HCT116 (cell line): ENCODE measurements around the gene TRAPPC12. TPM values are rescaled to one million over a fixed set of nuclear protein-coding genes. Genes with fewer than 3 reads are reported as not detected.
"Not testable (repeated sequence)": the region's sequence is repeated elsewhere in the genome, so short reads cannot be mapped to it uniquely, and the experiment has no call there.

Experiments
- ATAC-seq: fragments of 200-7000 bp; cut with Tn5 transposase; 2 replicates; pipeline ENCODE4 v1.9.1; 2020; ENCODE audit warnings: mild to moderate bottlenecking, moderate library complexity
- BruUV-seq: library from RNA; stranded (reverse); fragments of 400-500 nt; replicated peaks from 2 replicates; lab custom pipeline; 2021; lab: Mats Ljungman, UMichigan
- CTCF ChIA-PET: fragments of 300-600 bp; sonication (Branson Sonifier 250); formaldehyde crosslinking; loops from one replicate; lab custom pipeline; 2021; ENCODE audit warnings: antibody characterized with exemption; lab: Charles Lee
- POLR2A ChIA-PET: fragments of 300-600, 350-600 bp; sonication (Branson Sonifier 250); formaldehyde crosslinking; loops from one replicate; lab custom pipeline; 2021; ENCODE audit warnings: antibody characterized with exemption; lab: Charles Lee
- RAD21 ChIA-PET, 2 experiments: fragments of 300-600 bp; sonication (Branson Sonifier 250); formaldehyde crosslinking; loops; one replicate each; lab custom pipeline; 2023; ENCODE audit warnings: low total read pairs in 2 of 2; ENCODE audit not compliant: uncharacterized antibody in 2 of 2, unreplicated experiment in 2 of 2, low non-redundant PET in 1 of 2; lab: Charles Lee
- DNase-seq: peaks from one replicate; pipeline ENCODE4 v3.0.0-alpha.2; 2010; ENCODE audit warnings: low read depth, low spot score
- H2AFZ ChIP-seq: fragments of 200-600 bp; shearing (Covaris generic), sonication (generic); 2 replicates; pipeline ENCODE4 v1.6.1; 2017; ENCODE audit warnings: low read depth, mixed run types, mixed read lengths, antibody characterized with exemption, low read length; ENCODE audit not compliant: poor library complexity, severe bottlenecking
- H3K27ac ChIP-seq: 2 replicates; pipeline ENCODE4 v1.5.1; 2012; ENCODE audit warnings: low read depth, low read length
- H3K27me3 ChIP-seq: fragments of 200-600 bp; sonication (generic); 2 replicates; pipeline ENCODE4 v1.6.1; 2016; ENCODE audit warnings: mixed run types, low read length, mixed read lengths; ENCODE audit not compliant: insufficient read depth
- H3K36me3 ChIP-seq, 2 experiments: fragments of 200-500 bp in 1 of 2; fragments of 200-600 bp in 1 of 2; sonication (Bioruptor generic) in 1 of 2; sonication (generic) in 1 of 2; 2 replicates each; pipeline versions ENCODE4 v1.5.1 to v1.6.1; 2014 to 2016; ENCODE audit warnings: low read length in 2 of 2, inconsistent platforms in 1 of 2, mixed read lengths in 1 of 2, mixed run types in 1 of 2; ENCODE audit not compliant: insufficient read depth in 2 of 2, control insufficient read depth in 1 of 2
- H3K4me1 ChIP-seq, 2 experiments: fragments of 200-600 bp in 1 of 2; sonication (generic) in 1 of 2; 2 replicates each; pipeline versions ENCODE4 v1.5.1 to v1.6.1; 2012 to 2017; ENCODE audit warnings: low read length in 2 of 2, inconsistent platforms in 1 of 2, mild to moderate bottlenecking in 1 of 2, mixed read lengths in 1 of 2, mixed run types in 1 of 2, moderate library complexity in 1 of 2; ENCODE audit not compliant: insufficient read depth in 2 of 2, control insufficient read depth in 1 of 2
- H3K4me2 ChIP-seq: fragments of 200-600 bp; sonication (generic); 2 replicates; pipeline ENCODE4 v1.6.1; 2017; ENCODE audit warnings: mixed run types, low read length, mixed read lengths
- H3K4me3 ChIP-seq, 2 experiments: fragments of 200-600 bp in 1 of 2; sonication (generic) in 1 of 2; replicated peaks in 1 of 2; 2 replicates each; pipeline ENCODE4 v1.5.1; 2011 to 2016; ENCODE audit warnings: low read length in 2 of 2, control low read depth in 1 of 2, low read depth in 1 of 2, mild to moderate bottlenecking in 1 of 2, mixed read lengths in 1 of 2, mixed run types in 1 of 2
- H3K79me2 ChIP-seq: fragments of 200-600 bp; sonication (generic); 2 replicates; pipeline ENCODE4 v1.6.1; 2017; ENCODE audit warnings: mild to moderate bottlenecking, mixed run types, low read length, moderate library complexity, mixed read lengths; ENCODE audit not compliant: insufficient read depth
- H3K9ac ChIP-seq: fragments of 200-600 bp; sonication (generic); 2 replicates; pipeline ENCODE4 v1.6.1; 2016; ENCODE audit warnings: low read length, mixed read lengths
- H3K9me2 ChIP-seq: fragments of 200-600 bp; sonication (generic), shearing (Covaris generic); 2 replicates; pipeline ENCODE4 v1.6.1; 2017; ENCODE audit warnings: mixed run types, mild to moderate bottlenecking, moderate library complexity; ENCODE audit not compliant: insufficient read depth
- H3K9me3 ChIP-seq, 2 experiments: fragments of 200-500 bp in 1 of 2; fragments of 200-600 bp in 1 of 2; sonication (Bioruptor generic) in 1 of 2; sonication (generic) in 1 of 2; 2 replicates each; pipeline ENCODE4 v1.6.1; 2014 to 2017; ENCODE audit warnings: low read length in 2 of 2, mixed read lengths in 2 of 2, inconsistent platforms in 1 of 2, low read depth in 1 of 2, mild to moderate bottlenecking in 1 of 2, mixed run types in 1 of 2, moderate library complexity in 1 of 2; ENCODE audit not compliant: control insufficient read depth in 1 of 2, insufficient read depth in 1 of 2
- H4K20me1 ChIP-seq: fragments of 200-600 bp; sonication (generic), shearing (Covaris generic); 2 replicates; pipeline ENCODE4 v1.6.1; 2017; ENCODE audit warnings: mixed run types, mild to moderate bottlenecking, moderate library complexity; ENCODE audit not compliant: insufficient read depth
- EZH2 ChIP-seq: fragments of 200-600 bp; sonication (generic); IDR thresholded peaks from 2 replicates; pipeline ENCODE4 v1.6.1; 2017; ENCODE audit warnings: antibody characterized with exemption, mixed run types
- POLR2A ChIP-seq: IDR thresholded peaks from 2 replicates; pipeline ENCODE4 v1.7.0; 2011; ENCODE audit warnings: borderline replicate concordance; ENCODE audit not compliant: insufficient read depth, insufficient read length; ENCODE audit errors: extremely low read depth
- POLR2AphosphoS5 ChIP-seq: IDR thresholded peaks from 2 replicates; pipeline ENCODE4 v1.6.1; 2011; ENCODE audit warnings: mild to moderate bottlenecking, low read depth, low read length, moderate library complexity
- RAD21 ChIP-seq: IDR thresholded peaks from 2 replicates; pipeline ENCODE4 v1.6.1; 2012; ENCODE audit warnings: low read depth, mild to moderate bottlenecking
- SP1 ChIP-seq: IDR thresholded peaks from 2 replicates; pipeline ENCODE4 v1.6.1; 2012; ENCODE audit warnings: low read depth
- SRF ChIP-seq: IDR thresholded peaks from 2 replicates; pipeline ENCODE4 v1.6.1; 2012; ENCODE audit warnings: low read depth
- ZFX ChIP-seq: fragments of 450-650 bp; IDR thresholded peaks from 2 replicates; pipeline ENCODE4 v1.6.1; 2017
- intact Hi-C: fragments of 100-400 bp; cut with micrococcal nuclease; formaldehyde crosslinking; loops from 2 replicates; pipeline ENCODE4 v1.10.0; 2022
- total RNA-seq: library from RNA; stranded (reverse); gene quantifications from one replicate; pipeline ENCODE4 v1.2.1, GENCODE V29; 2021; ENCODE audit not compliant: unreplicated experiment

Gene TRAPPC12
- total RNA-seq, 1 experiment from 2014 or later, result 47.4 TPM

GRCh38 chr2:3368261-3368722, 11.2 kb upstream of the TRAPPC12 start:
- Histone ChIP-seq H3K27me3 (no peaks in the 10 kb centered on the region), H3K4me2 (no peak overlapping the region), H3K9me3 (no peaks in the 10 kb centered on the region), H3K36me3 (no peaks in the 10 kb centered on the region), H3K4me3 (no peak overlapping the region), H2AFZ (no peak overlapping the region), H3K9ac (no peak overlapping the region), H4K20me1 (peaks cover 1% of the 10 kb centered on the region; the same call in 1 of the 2 replicates), H3K79me2 (peaks cover 47% of the 10 kb centered on the region), H3K9me2 (no peaks in the 10 kb centered on the region), H3K27ac (no peak overlapping the region), H3K4me1 (no peaks in the 10 kb centered on the region)
- ChIA-PET CTCF (no interaction called here), RAD21 (interaction anchor here in 1 of 2 experiments (0.6 kb wide), 1 partner anchor 8 kb away, joined by 4 read pairs; no protein-coding TSS in a partner anchor), POLR2A (no interaction called here)
- TF ChIP-seq SRF, result no peak
- TF ChIP-seq SP1, result no peak
- TF ChIP-seq POLR2AphosphoS5, result no peak
- TF ChIP-seq EZH2, result no peak
- no peak for TF ChIP-seq ZFX
- no peak for TF ChIP-seq RAD21
- no peak for TF ChIP-seq POLR2A
- intact Hi-C loops, result no loop called here
- ATAC-seq (no peak), DNase-seq (no peak)
- BruUV-seq, result no TSS peak

GRCh38 chr2:3369340-3370181, 9.9 kb upstream of the TRAPPC12 start:
- peak overlapping the region; percentile 22 for H3K27ac ChIP-seq
- H3K27me3 ChIP-seq, RAD21 ChIA-PET, H3K4me3 ChIP-seq, ATAC-seq, H2AFZ ChIP-seq, H4K20me1 ChIP-seq, POLR2A ChIA-PET, intact Hi-C loops, DNase-seq, CTCF ChIA-PET, H3K36me3 ChIP-seq, H3K9ac ChIP-seq, H3K9me3 ChIP-seq, H3K9me2 ChIP-seq, BruUV-seq, H3K4me2 ChIP-seq, H3K4me1 ChIP-seq: not testable (repeated sequence)
- H3K79me2 ChIP-seq, result peaks cover 34% of the 10 kb centered on the region
